Stimulated activated CD8-positive, alpha-beta memory T cell treated with anti-CD3 and anti-CD28 coated beads, Interleukin-2, amount 100 ng/mL, for 1 hour (primary cell): ENCODE results near the gene TEX13A.
"Not testable (repeated sequence)": the region's sequence is repeated elsewhere in the genome, so short reads cannot be mapped to it uniquely, and the experiment has no call there.

Experiments
- DNase-seq, 2 donors: peaks; one replicate each; pipeline ENCODE4 v3.0.0-alpha.2; 2020; ENCODE audit warnings: low read depth in 2 of 2

The TEX13A gene

GRCh38 chrX:105220636-105221035, at the start of gene TEX13A:
Gene TEX13A, minus strand, starts transcription at chrX:105220694. Its CDS starts 297 bp downstream, at chrX:105220397.
- no peak for DNase-seq

- no peak for DNase-seq
Observed at GRCh38 chrX:105269386-105269785, 48.9 kb upstream of the TEX13A start.

GRCh38 chrX:105267167-105267566, 46.7 kb upstream of the TEX13A start:
- no peak for DNase-seq

- no peak for DNase-seq
Observed at GRCh38 chrX:105266456-105266855, 46.0 kb upstream of the TEX13A start.

GRCh38 chrX:105265093-105265492, 44.6 kb upstream of the TEX13A start:
- DNase-seq: no peak

- no peak for DNase-seq
Observed at GRCh38 chrX:105263801-105264200, 43.3 kb upstream of the TEX13A start.

GRCh38 chrX:105263171-105263570, 42.7 kb upstream of the TEX13A start:
- no peak for DNase-seq

- no peak for DNase-seq
Observed at GRCh38 chrX:105260291-105261043, 40.0 kb upstream of the TEX13A start.

- no peak for DNase-seq
Observed at GRCh38 chrX:105241056-105241455, 20.6 kb upstream of the TEX13A start.

- DNase-seq: not testable (repeated sequence)
Observed at GRCh38 chrX:105237407-105237806, 16.9 kb upstream of the TEX13A start.

GRCh38 chrX:105229146-105229545, 8.7 kb upstream of the TEX13A start:
- no peak for DNase-seq

GRCh38 chrX:105228602-105229001, 8.1 kb upstream of the TEX13A start:
- no peak for DNase-seq

- no peak for DNase-seq
Observed at GRCh38 chrX:105226499-105226898, 6.0 kb upstream of the TEX13A start.

GRCh38 chrX:105221374-105221773, 880 bp upstream of the TEX13A start:
- DNase-seq: no peak

- no peak for DNase-seq
Observed at GRCh38 chrX:105219454-105220401, 766 bp downstream of the TEX13A start.

- DNase-seq: no peak
Observed at GRCh38 chrX:105211066-105211575, 9.4 kb downstream of the TEX13A start.

- no peak for DNase-seq
Observed at GRCh38 chrX:105210258-105210657, 10.2 kb downstream of the TEX13A start.

GRCh38 chrX:105209406-105209805, 11.1 kb downstream of the TEX13A start:
- no peak for DNase-seq

- DNase-seq: no peak
Observed at GRCh38 chrX:105191878-105192277, 28.6 kb downstream of the TEX13A start.

- no peak for DNase-seq
Observed at GRCh38 chrX:105190252-105190853, 30.1 kb downstream of the TEX13A start.

GRCh38 chrX:105189093-105189492, 31.4 kb downstream of the TEX13A start:
- no peak for DNase-seq

- DNase-seq: no peak
Observed at GRCh38 chrX:105179644-105180043, 40.9 kb downstream of the TEX13A start.
